Umbilical cord (tissue), 2 donors: ENCODE measurements around the gene HDDC3. TPM values are rescaled to one million over a fixed set of nuclear protein-coding genes. Genes with fewer than 3 reads are reported as not detected.

Source experiments
- DNase-seq: peaks from one replicate; pipeline ENCODE4 v3.0.0-alpha.2; 2015; ENCODE audit warnings: low spot score
- total RNA-seq: library from RNA; depleted of rRNA; stranded (reverse); fragments of >200 nt; gene quantifications from one replicate; pipeline ENCODE4 v1.2.3, GENCODE V29; 2014; ENCODE audit warnings: low replicate concordance; ENCODE audit not compliant: insufficient read depth

HDDC3 gene
- 11.3 TPM for total RNA-seq

- peak; percentile 88 for DNase-seq
These were observed at the start of gene HDDC3 for GRCh38 chr15:90931828-90932659. Gene HDDC3, minus strand, starts transcription at chr15:90932549. Its CDS starts 9 bp downstream, at chr15:90932540.

GRCh38 chr15:90982135-90982534, 49.8 kb upstream of the HDDC3 start:
- DNase-seq: no peak

- DNase-seq: no peak
These were observed 49.3 kb upstream of the HDDC3 start for GRCh38 chr15:90981681-90982080.

- no peak for DNase-seq
These were observed 47.2 kb upstream of the HDDC3 start for GRCh38 chr15:90979582-90979981.

- no peak for DNase-seq
These were observed 41.9 kb upstream of the HDDC3 start for GRCh38 chr15:90974216-90974615.

GRCh38 chr15:90972133-90972532, 39.8 kb upstream of the HDDC3 start:
- DNase-seq: no peak

GRCh38 chr15:90970274-90970673, 37.9 kb upstream of the HDDC3 start:
- DNase-seq: no peak

- no peak for DNase-seq
These were observed 36.1 kb upstream of the HDDC3 start for GRCh38 chr15:90968434-90968833.

- no peak for DNase-seq
These were observed 34.9 kb upstream of the HDDC3 start for GRCh38 chr15:90967206-90967605.

- DNase-seq: no peak
These were observed 33.9 kb upstream of the HDDC3 start for GRCh38 chr15:90966262-90966661.

GRCh38 chr15:90962021-90962420, 29.7 kb upstream of the HDDC3 start:
- DNase-seq: no peak

GRCh38 chr15:90960298-90961091, 28.1 kb upstream of the HDDC3 start:
- DNase-seq: no peak

GRCh38 chr15:90959894-90960293, 27.5 kb upstream of the HDDC3 start:
- no peak for DNase-seq

- no peak for DNase-seq
These were observed 26.8 kb upstream of the HDDC3 start for GRCh38 chr15:90959028-90959595.

GRCh38 chr15:90957791-90958190, 25.4 kb upstream of the HDDC3 start:
- DNase-seq: no peak

- peak; percentile 30 for DNase-seq
These were observed 24.9 kb upstream of the HDDC3 start for GRCh38 chr15:90957031-90957790.

GRCh38 chr15:90956274-90957030, 24.1 kb upstream of the HDDC3 start:
- peak; percentile 70 for DNase-seq

GRCh38 chr15:90955624-90956273, 23.4 kb upstream of the HDDC3 start:
- no peak for DNase-seq

- peak; percentile 98 for DNase-seq
These were observed 22.6 kb upstream of the HDDC3 start, which contains the start of gene RCCD1 for GRCh38 chr15:90954712-90955623. Gene RCCD1, plus strand, starts transcription at chr15:90954884. Its CDS starts 1,851 bp downstream, at chr15:90956735.
